Stimulated activated naive B cell treated with anti-CD40 and anti-IgM and Interleukin-4, amounts not matched to agents 10 μg/mL and 1 μg/mL and 100 μg/mL, for 72 hours (primary cell): ENCODE measurements around the gene NSDHL.
"Not testable (repeated sequence)": the region's sequence is repeated elsewhere in the genome, so short reads cannot be mapped to it uniquely, and the experiment has no call there.

Experiments
- ATAC-seq, 2 donors: fragments of 150-1000 bp; cut with Tn5 transposase; replicated peaks; 2 replicates each; pipeline ENCODE4 v1.10.0; 2021; ENCODE audit warnings: moderate library complexity in 1 of 2
- DNase-seq: peaks from one replicate; pipeline ENCODE4 v3.0.0; 2021
- H3K27ac Mint-ChIP-seq: one replicate; pipeline ENCODE4 v1.8.0; 2022; ENCODE audit warnings: mild to moderate bottlenecking, mixed read lengths
- H3K27me3 Mint-ChIP-seq, 2 donors: one replicate each; pipeline ENCODE4 v1.8.0; 2022; ENCODE audit warnings: mixed read lengths in 2 of 2
- H3K36me3 Mint-ChIP-seq, 2 donors: one replicate each; pipeline ENCODE4 v1.8.0; 2022; ENCODE audit warnings: mixed read lengths in 2 of 2, mild to moderate bottlenecking in 1 of 2
- H3K4me1 Mint-ChIP-seq, 2 donors: one replicate each; pipeline ENCODE4 v1.8.0; 2022; ENCODE audit warnings: mixed read lengths in 2 of 2, mild to moderate bottlenecking in 1 of 2
- H3K4me3 Mint-ChIP-seq, 2 donors: one replicate each; pipeline ENCODE4 v1.8.0; 2022; ENCODE audit warnings: mild to moderate bottlenecking in 2 of 2, mixed read lengths in 2 of 2, moderate library complexity in 1 of 2
- H3K9me3 Mint-ChIP-seq, 2 donors: one replicate each; pipeline ENCODE4 v1.8.0; 2022; ENCODE audit warnings: mixed read lengths in 2 of 2, mild to moderate bottlenecking in 1 of 2

The NSDHL gene

GRCh38 chrX:152830312-152831305 lies at the start of gene NSDHL, which contains the start of gene CETN2:
Gene NSDHL, plus strand, starts transcription at chrX:152831063. Its CDS starts 15,262 bp downstream, at chrX:152846325.
Gene CETN2, minus strand, starts transcription at chrX:152830757. Its CDS starts 47 bp downstream, at chrX:152830710.
- DNase-seq, result peak; percentile 92
- H3K36me3 Mint-ChIP-seq, result peaks cover 0 to 7% of the 10 kb centered on the region in 2 donors
- no peaks in the 10 kb centered on the region for H3K9me3 Mint-ChIP-seq
- H3K4me3 Mint-ChIP-seq, result peak within 1 kb of the TSS; percentile 91 to 96
- peaks cover 11 to 17% of the 10 kb centered on the region in 2 donors for H3K4me1 Mint-ChIP-seq
- peak within 1 kb of the TSS; percentile 94 for H3K27ac Mint-ChIP-seq
- H3K27me3 Mint-ChIP-seq, result no peaks in the 10 kb centered on the region
- peak; percentile 98 to 99 for ATAC-seq

- not testable (repeated sequence) for H3K4me3 Mint-ChIP-seq, H3K9me3 Mint-ChIP-seq, H3K36me3 Mint-ChIP-seq, H3K4me1 Mint-ChIP-seq, H3K27me3 Mint-ChIP-seq, DNase-seq, H3K27ac Mint-ChIP-seq
- ATAC-seq, result peak; percentile 67 to 80
These were observed 43.8 kb upstream of the NSDHL start for GRCh38 chrX:152787062-152787461.

- no peak for DNase-seq
- no peak overlapping the region for H3K4me3 Mint-ChIP-seq
- no peak overlapping the region for H3K27ac Mint-ChIP-seq
- peaks cover 5 to 12% of the 10 kb centered on the region in 2 donors for H3K27me3 Mint-ChIP-seq
- no peaks in the 10 kb centered on the region for H3K9me3 Mint-ChIP-seq
- ATAC-seq, result no peak
- no peaks in the 10 kb centered on the region for H3K36me3 Mint-ChIP-seq
- H3K4me1 Mint-ChIP-seq, result no peaks in the 10 kb centered on the region
These were observed 31.9 kb upstream of the NSDHL start for GRCh38 chrX:152798945-152799344.

GRCh38 chrX:152806035-152806434 lies 24.8 kb upstream of the NSDHL start:
- ATAC-seq, result no peak
- no peak overlapping the region for H3K4me3 Mint-ChIP-seq
- no peaks in the 10 kb centered on the region for H3K36me3 Mint-ChIP-seq
- no peaks in the 10 kb centered on the region for H3K4me1 Mint-ChIP-seq
- H3K27ac Mint-ChIP-seq, result no peak overlapping the region
- H3K27me3 Mint-ChIP-seq, result peaks cover 36 to 38% of the 10 kb centered on the region in 2 donors
- no peaks in the 10 kb centered on the region for H3K9me3 Mint-ChIP-seq
- no peak for DNase-seq

- ATAC-seq (no peak), DNase-seq (no peak)
These were observed 20.5 kb upstream of the NSDHL start for GRCh38 chrX:152810403-152810802.

GRCh38 chrX:152813206-152813605 lies 17.7 kb upstream of the NSDHL start:
- Mint-ChIP-seq H3K4me1 (no peaks in the 10 kb centered on the region), H3K4me3 (no peak overlapping the region), H3K27me3 (peaks cover 13 to 19% of the 10 kb centered on the region in 2 donors), H3K36me3 (no peaks in the 10 kb centered on the region), H3K9me3 (no peaks in the 10 kb centered on the region), H3K27ac (no peak overlapping the region)
- ATAC-seq (no peak), DNase-seq (no peak)

More at GRCh38 chrX:152810403-152810802, 20.5 kb upstream of the NSDHL start:
- Mint-ChIP-seq H3K9me3 (no peaks in the 10 kb centered on the region), H3K27ac (no peak overlapping the region), H3K4me1 (no peaks in the 10 kb centered on the region), H3K36me3 (no peaks in the 10 kb centered on the region), H3K4me3 (no peak overlapping the region), H3K27me3 (peaks cover 26 to 27% of the 10 kb centered on the region in 2 donors)

- ATAC-seq (no peak), DNase-seq (no peak)
- H3K4me3 Mint-ChIP-seq, result no peak overlapping the region
- no peaks in the 10 kb centered on the region for H3K36me3 Mint-ChIP-seq
- no peak overlapping the region for H3K27ac Mint-ChIP-seq
- H3K27me3 Mint-ChIP-seq, result peaks cover 7 to 15% of the 10 kb centered on the region in 2 donors
- no peaks in the 10 kb centered on the region for H3K9me3 Mint-ChIP-seq
- no peaks in the 10 kb centered on the region for H3K4me1 Mint-ChIP-seq
These were observed 16.8 kb upstream of the NSDHL start for GRCh38 chrX:152814048-152814447.

GRCh38 chrX:152817078-152817764 lies 13.6 kb upstream of the NSDHL start:
- DNase-seq (no peak), ATAC-seq (no peak)
- no peaks in the 10 kb centered on the region for H3K4me1 Mint-ChIP-seq
- H3K27me3 Mint-ChIP-seq, result peaks cover 11 to 13% of the 10 kb centered on the region in 2 donors
- no peaks in the 10 kb centered on the region for H3K36me3 Mint-ChIP-seq
- no peak overlapping the region for H3K4me3 Mint-ChIP-seq
- H3K27ac Mint-ChIP-seq, result no peak overlapping the region
- no peaks in the 10 kb centered on the region for H3K9me3 Mint-ChIP-seq

GRCh38 chrX:152818356-152818755 lies 12.5 kb upstream of the NSDHL start:
- Mint-ChIP-seq H3K27me3 (peaks cover 11 to 13% of the 10 kb centered on the region in 2 donors), H3K9me3 (no peaks in the 10 kb centered on the region), H3K4me3 (no peak overlapping the region), H3K27ac (no peak overlapping the region), H3K4me1 (no peaks in the 10 kb centered on the region), H3K36me3 (no peaks in the 10 kb centered on the region)
- ATAC-seq (no peak), DNase-seq (no peak)

GRCh38 chrX:152819266-152819665 lies 11.6 kb upstream of the NSDHL start:
- Mint-ChIP-seq H3K4me1 (no peaks in the 10 kb centered on the region), H3K27ac (no peak overlapping the region), H3K4me3 (no peak overlapping the region), H3K27me3 (peaks cover 11 to 13% of the 10 kb centered on the region in 2 donors), H3K9me3 (no peaks in the 10 kb centered on the region), H3K36me3 (no peaks in the 10 kb centered on the region)
- DNase-seq (no peak), ATAC-seq (no peak)

GRCh38 chrX:152819732-152820131 lies 11.1 kb upstream of the NSDHL start:
- ATAC-seq (no peak), DNase-seq (no peak)
- Mint-ChIP-seq H3K27me3 (peaks cover 11 to 13% of the 10 kb centered on the region in 2 donors), H3K4me1 (no peaks in the 10 kb centered on the region), H3K27ac (no peak overlapping the region), H3K36me3 (no peaks in the 10 kb centered on the region), H3K9me3 (no peaks in the 10 kb centered on the region), H3K4me3 (no peak overlapping the region)

GRCh38 chrX:152821145-152821765 lies 9.6 kb upstream of the NSDHL start:
- ATAC-seq (no peak), DNase-seq (no peak)
- Mint-ChIP-seq H3K36me3 (no peaks in the 10 kb centered on the region), H3K27me3 (peaks cover 11 to 13% of the 10 kb centered on the region in 2 donors), H3K9me3 (no peaks in the 10 kb centered on the region), H3K27ac (no peak overlapping the region), H3K4me1 (no peaks in the 10 kb centered on the region), H3K4me3 (no peak overlapping the region)

GRCh38 chrX:152822383-152823086 lies 8.3 kb upstream of the NSDHL start:
- ATAC-seq (peak in 1 of 2 donors; percentile 46), DNase-seq (no peak)
- Mint-ChIP-seq H3K4me3 (no peak overlapping the region), H3K27ac (no peak overlapping the region), H3K4me1 (no peaks in the 10 kb centered on the region), H3K9me3 (no peaks in the 10 kb centered on the region), H3K27me3 (peaks cover 8 to 11% of the 10 kb centered on the region in 2 donors), H3K36me3 (no peaks in the 10 kb centered on the region)

- ATAC-seq, result no peak
- H3K9me3 Mint-ChIP-seq, result no peaks in the 10 kb centered on the region
These were observed 7.2 kb upstream of the NSDHL start for GRCh38 chrX:152823657-152824056.

More at GRCh38 chrX:152823657-152824056, 7.2 kb upstream of the NSDHL start:
- Mint-ChIP-seq H3K27me3 (peaks cover 8 to 11% of the 10 kb centered on the region in 2 donors), H3K36me3 (no peaks in the 10 kb centered on the region), H3K4me3 (no peak overlapping the region), H3K27ac (no peak overlapping the region), H3K4me1 (no peaks in the 10 kb centered on the region)
- no peak for DNase-seq
